Neural cell (in vitro differentiated cells): ENCODE measurements around the gene BMI1. TPM values are rescaled to one million over a fixed set of nuclear protein-coding genes. Genes with fewer than 3 reads are reported as not detected.

Source experiments
- H2AFZ ChIP-seq: fragments of 200-600, 300-800 bp; sonication (generic), shearing (Covaris generic); 2 replicates; pipeline ENCODE4 v1.6.0; 2014; ENCODE audit warnings: low read depth, mild to moderate bottlenecking, antibody characterized with exemption, low read length, moderate library complexity
- H3F3A ChIP-seq: fragments of 200-600 bp; shearing (Covaris generic); 2 replicates; pipeline ENCODE4 v1.6.1; 2016; ENCODE audit warnings: mild to moderate bottlenecking, moderate library complexity, mixed read lengths, antibody characterized with exemption, low read length; ENCODE audit not compliant: insufficient read depth, poor library complexity, severe bottlenecking
- H3K27ac ChIP-seq: fragments of 200-600, 300-800 bp; sonication (generic), shearing (Covaris generic); 2 replicates; pipeline ENCODE4 v1.5.1; 2014; ENCODE audit warnings: mild to moderate bottlenecking, low read length, moderate library complexity
- H3K27me3 ChIP-seq: fragments of 300-800, 200-600 bp; sonication (generic), shearing (Covaris generic); 2 replicates; pipeline ENCODE4 v1.6.0; 2014; ENCODE audit warnings: mild to moderate bottlenecking, low read depth, low read length, moderate library complexity; ENCODE audit not compliant: insufficient read depth
- H3K36me3 ChIP-seq: fragments of 300-800, 200-600 bp; sonication (generic), shearing (Covaris generic); 2 replicates; pipeline ENCODE4 v1.5.1; 2014; ENCODE audit warnings: mild to moderate bottlenecking, antibody characterized with exemption, low read length, moderate library complexity; ENCODE audit not compliant: insufficient read depth
- H3K4me2 ChIP-seq: fragments of 300-800, 200-600 bp; sonication (generic), shearing (Covaris generic); 2 replicates; pipeline ENCODE4 v1.6.0; 2014; ENCODE audit warnings: mild to moderate bottlenecking, low read length
- H3K4me3 ChIP-seq: fragments of 300-800, 200-600 bp; sonication (generic), shearing (Covaris generic); 2 replicates; pipeline ENCODE4 v1.5.1; 2014; ENCODE audit warnings: mild to moderate bottlenecking, low read length, moderate library complexity
- H3K79me2 ChIP-seq: fragments of 200-600 bp; shearing (Covaris generic); replicated peaks from 2 replicates; pipeline ENCODE4 v1.6.0; 2014; ENCODE audit warnings: mild to moderate bottlenecking, low read length, moderate library complexity; ENCODE audit not compliant: insufficient read depth
- H3K9ac ChIP-seq: fragments of 300-800, 200-600 bp; sonication (generic), shearing (Covaris generic); 2 replicates; pipeline ENCODE4 v1.6.1; 2016; ENCODE audit warnings: mild to moderate bottlenecking, low read length, mixed read lengths
- H3K9me2 ChIP-seq: fragments of 200-600 bp; shearing (Covaris generic); 2 replicates; pipeline ENCODE4 v1.6.1; 2016; ENCODE audit warnings: mild to moderate bottlenecking, low read length, mixed read lengths; ENCODE audit not compliant: insufficient read depth
- H3K9me3 ChIP-seq: fragments of 200-600, 300-800 bp; sonication (generic), shearing (Covaris generic); 2 replicates; pipeline ENCODE4 v1.6.1; 2016; ENCODE audit warnings: mild to moderate bottlenecking, mixed run types, low read length, moderate library complexity, mixed read lengths
- H4K20me1 ChIP-seq: fragments of 200-600 bp; shearing (Covaris generic); 2 replicates; pipeline ENCODE4 v1.6.1; 2016; ENCODE audit warnings: mild to moderate bottlenecking, mixed run types; ENCODE audit not compliant: insufficient read depth
- EP300 ChIP-seq: fragments of 450-650 bp; conservative IDR thresholded peaks from 2 replicates; pipeline ENCODE4 v1.6.1; 2014; ENCODE audit warnings: antibody characterized with exemption, mild to moderate bottlenecking, moderate library complexity; ENCODE audit not compliant: poor library complexity, severe bottlenecking
- EZH2 ChIP-seq: fragments of 200-600, 300-800 bp; shearing (Covaris generic), sonication (generic); IDR thresholded peaks from 2 replicates; pipeline ENCODE4 v1.6.1; 2014; ENCODE audit warnings: antibody characterized with exemption, low read length, borderline replicate concordance, mild to moderate bottlenecking; ENCODE audit not compliant: insufficient read depth, poor library complexity, severe bottlenecking
- MXI1 ChIP-seq: fragments of 450-650 bp; conservative IDR thresholded peaks from 2 replicates; pipeline ENCODE4 v1.6.1; 2014; ENCODE audit warnings: antibody characterized with exemption, mild to moderate bottlenecking; ENCODE audit not compliant: poor library complexity, severe bottlenecking
- POLR2AphosphoS5 ChIP-seq: IDR thresholded peaks from 2 replicates; pipeline ENCODE4 v1.6.1; 2012
- RAD21 ChIP-seq: fragments of 450-650 bp; conservative IDR thresholded peaks from 2 replicates; pipeline ENCODE4 v1.6.1; 2014; ENCODE audit warnings: antibody characterized with exemption, mild to moderate bottlenecking, moderate library complexity
- REST ChIP-seq: IDR thresholded peaks from 2 replicates; pipeline ENCODE4 v1.6.1; 2012; ENCODE audit warnings: borderline replicate concordance
- SMC3 ChIP-seq: fragments of 450-650 bp; conservative IDR thresholded peaks from 2 replicates; pipeline ENCODE4 v1.6.1; 2014; ENCODE audit warnings: antibody characterized with exemption, mild to moderate bottlenecking, moderate library complexity; ENCODE audit not compliant: poor library complexity
- TAF1 ChIP-seq: IDR thresholded peaks from 2 replicates; pipeline ENCODE4 v1.6.1; 2012; ENCODE audit warnings: low read depth
- polyA plus RNA-seq: library from polyadenylated mRNA; depleted of rRNA; stranded (reverse); fragments of >200 nt; gene quantifications from 2 replicates; pipeline ENCODE4 v1.2.3, GENCODE V29; 2014
- TF ChIP-seq, protein P1 (sequence below): fragments of 450-650 bp; IDR thresholded peaks from 2 replicates; pipeline ENCODE4 v1.5.1; 2014; ENCODE audit warnings: antibody characterized with exemption, mild to moderate bottlenecking, moderate library complexity; ENCODE audit not compliant: poor library complexity, severe bottlenecking

The BMI1 gene
- polyA plus RNA-seq, 1 donor from 2014 or later = 86.8 TPM

GRCh38 chr10:22366771-22367170 is 45.9 kb downstream of the BMI1 start:
- TF ChIP-seq RAD21 = no peak
- H3K9me3 ChIP-seq = no peaks in the 10 kb centered on the region
- H2AFZ ChIP-seq = no peak overlapping the region

GRCh38 chr10:22367471-22367870 is 46.6 kb downstream of the BMI1 start:
- Histone ChIP-seq H3K79me2 (no peaks in the 10 kb centered on the region), H3K9me3 (no peaks in the 10 kb centered on the region), H3K9ac (no peak overlapping the region), H3F3A (no peaks in the 10 kb centered on the region), H3K4me3 (no peak overlapping the region), H3K27me3 (no peaks in the 10 kb centered on the region), H4K20me1 (no peaks in the 10 kb centered on the region), H3K4me2 (no peak overlapping the region), H2AFZ (no peak overlapping the region), H3K36me3 (no peaks in the 10 kb centered on the region), H3K27ac (no peak overlapping the region), H3K9me2 (no peaks in the 10 kb centered on the region)
- TF ChIP-seq MXI1 (no peak), RAD21 (no peak), SMC3 (no peak), EZH2 (no peak), TAF1 (no peak), REST (no peak)
- TF ChIP-seq, protein P1, sequence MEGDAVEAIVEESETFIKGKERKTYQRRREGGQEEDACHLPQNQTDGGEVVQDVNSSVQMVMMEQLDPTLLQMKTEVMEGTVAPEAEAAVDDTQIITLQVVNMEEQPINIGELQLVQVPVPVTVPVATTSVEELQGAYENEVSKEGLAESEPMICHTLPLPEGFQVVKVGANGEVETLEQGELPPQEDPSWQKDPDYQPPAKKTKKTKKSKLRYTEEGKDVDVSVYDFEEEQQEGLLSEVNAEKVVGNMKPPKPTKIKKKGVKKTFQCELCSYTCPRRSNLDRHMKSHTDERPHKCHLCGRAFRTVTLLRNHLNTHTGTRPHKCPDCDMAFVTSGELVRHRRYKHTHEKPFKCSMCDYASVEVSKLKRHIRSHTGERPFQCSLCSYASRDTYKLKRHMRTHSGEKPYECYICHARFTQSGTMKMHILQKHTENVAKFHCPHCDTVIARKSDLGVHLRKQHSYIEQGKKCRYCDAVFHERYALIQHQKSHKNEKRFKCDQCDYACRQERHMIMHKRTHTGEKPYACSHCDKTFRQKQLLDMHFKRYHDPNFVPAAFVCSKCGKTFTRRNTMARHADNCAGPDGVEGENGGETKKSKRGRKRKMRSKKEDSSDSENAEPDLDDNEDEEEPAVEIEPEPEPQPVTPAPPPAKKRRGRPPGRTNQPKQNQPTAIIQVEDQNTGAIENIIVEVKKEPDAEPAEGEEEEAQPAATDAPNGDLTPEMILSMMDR = no peak

More at GRCh38 chr10:22366771-22367170, 45.9 kb downstream of the BMI1 start:
- no peaks in the 10 kb centered on the region for H3K27me3 ChIP-seq
- no peaks in the 10 kb centered on the region for H4K20me1 ChIP-seq
- no peak overlapping the region for H3K27ac ChIP-seq
- H3K4me3 ChIP-seq = no peak overlapping the region
- no peak overlapping the region for H3K4me2 ChIP-seq
- no peaks in the 10 kb centered on the region for H3K36me3 ChIP-seq
- no peaks in the 10 kb centered on the region for H3K79me2 ChIP-seq
- no peaks in the 10 kb centered on the region for H3F3A ChIP-seq
- H3K9ac ChIP-seq = no peak overlapping the region
- no peaks in the 10 kb centered on the region for H3K9me2 ChIP-seq

DNA sequence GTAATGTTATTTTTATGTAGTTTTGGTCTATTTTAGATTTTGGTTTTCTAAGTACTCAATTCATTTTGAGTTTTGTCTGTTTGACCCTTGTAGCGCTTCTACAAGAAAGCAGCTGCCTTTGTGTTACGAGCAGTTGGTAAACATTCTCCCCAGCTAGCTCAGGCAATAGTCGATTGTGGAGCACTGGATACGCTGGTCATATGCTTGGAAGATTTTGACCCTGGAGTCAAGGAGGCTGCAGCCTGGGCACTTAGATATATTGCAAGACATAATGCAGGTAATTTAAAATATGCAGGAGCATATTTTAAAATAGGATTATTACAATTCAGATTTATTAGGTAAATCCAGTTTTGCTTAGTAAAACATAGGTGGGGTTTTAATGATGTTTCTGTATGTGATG is 47.5 kb downstream of the BMI1 start:
- Histone ChIP-seq H3K27ac (no peak overlapping the region), H2AFZ (no peak overlapping the region), H3K4me3 (no peak overlapping the region), H3K79me2 (no peaks in the 10 kb centered on the region), H3K9me2 (no peaks in the 10 kb centered on the region), H3F3A (no peaks in the 10 kb centered on the region), H3K9ac (no peak overlapping the region), H3K36me3 (no peaks in the 10 kb centered on the region), H3K4me2 (no peak overlapping the region), H3K9me3 (no peaks in the 10 kb centered on the region), H3K27me3 (no peaks in the 10 kb centered on the region), H4K20me1 (no peaks in the 10 kb centered on the region)
- TF ChIP-seq REST (no peak), TAF1 (no peak), EZH2 (no peak), EP300 (no peak), SMC3 (no peak), POLR2AphosphoS5 (no peak), MXI1 (no peak), RAD21 (no peak)
- TF ChIP-seq, protein P1 = no peak
